Fibroblast of skin of back (primary cell): ENCODE data around the gene CDCA4. TPM values are rescaled to one million over a fixed set of nuclear protein-coding genes. Genes with fewer than 3 reads are reported as not detected.
"Not testable (repeated sequence)": the region's sequence is repeated elsewhere in the genome, so short reads cannot be mapped to it uniquely, and the experiment has no call there.

Experiments used
- DNase-seq: peaks from one replicate; pipeline ENCODE4 v3.0.0-alpha.2; 2013
- polyA plus RNA-seq, 2 experiments: library from polyadenylated mRNA; unstranded; fragments of 120-200 nt; gene quantifications; one replicate each; pipeline ENCODE4 v1.2.1, GENCODE V29; 2013; ENCODE audit not compliant: insufficient read length in 2 of 2

Gene CDCA4
- polyA plus RNA-seq (2013, experiment 1 of 2; ENCODE audit: insufficient read length): 37.3 TPM
- 9.7 TPM for polyA plus RNA-seq (2013, experiment 2 of 2; ENCODE audit: insufficient read length)

DNA sequence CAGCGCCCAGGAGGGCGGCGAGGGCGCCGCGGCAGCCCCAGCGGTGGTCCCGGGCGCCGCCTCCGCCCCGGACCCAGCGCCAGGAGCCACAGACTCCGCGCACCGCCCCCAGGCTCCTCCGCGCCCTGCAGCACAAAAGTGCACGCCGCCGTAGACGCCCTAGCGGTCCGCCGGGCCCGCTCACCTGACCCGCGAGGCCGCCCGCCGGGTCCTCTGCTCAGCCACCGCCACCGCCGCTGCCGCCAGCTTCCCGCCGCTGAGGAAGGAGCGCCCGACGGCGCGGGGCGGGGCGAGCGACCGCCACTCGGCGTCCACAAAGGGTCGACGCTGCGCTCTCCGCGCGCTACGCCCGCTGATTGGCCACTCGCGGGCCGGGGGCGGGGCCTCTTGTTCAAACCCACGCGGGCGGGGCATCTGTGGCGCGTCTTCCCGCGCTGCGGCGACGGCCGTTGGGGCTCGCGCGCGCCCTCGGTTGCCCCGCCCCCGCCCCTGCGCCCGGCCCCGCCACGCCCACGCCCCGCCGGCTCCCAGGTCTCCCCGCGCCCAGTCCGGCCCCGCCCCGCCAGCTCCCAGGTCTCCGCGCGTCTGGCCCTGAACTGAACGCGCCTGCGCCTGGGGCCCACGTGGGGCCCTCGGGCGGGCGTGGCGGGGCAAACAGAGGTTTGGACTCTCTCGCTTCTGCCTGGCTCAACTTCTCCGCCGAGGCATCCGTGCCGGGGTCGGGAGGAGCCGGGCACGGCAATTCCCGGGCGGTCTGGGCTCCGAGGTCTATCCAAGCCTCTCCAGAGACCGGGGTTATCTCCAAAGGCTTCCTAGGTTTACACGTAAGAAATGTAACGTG lies at the start of gene CDCA4:
Gene CDCA4 (minus strand): TSS at position 269 of the 841 bp plus-strand sequence. CDS start 9,154 bp downstream, outside the sequence.
- peak; percentile 94 for DNase-seq

- DNase-seq: no peak
These were observed 49.2 kb upstream of the CDCA4 start for GRCh38 chr14:105069871-105070759.

GRCh38 chr14:105069522-105069870 lies 48.6 kb upstream of the CDCA4 start:
- DNase-seq: no peak

DNA sequence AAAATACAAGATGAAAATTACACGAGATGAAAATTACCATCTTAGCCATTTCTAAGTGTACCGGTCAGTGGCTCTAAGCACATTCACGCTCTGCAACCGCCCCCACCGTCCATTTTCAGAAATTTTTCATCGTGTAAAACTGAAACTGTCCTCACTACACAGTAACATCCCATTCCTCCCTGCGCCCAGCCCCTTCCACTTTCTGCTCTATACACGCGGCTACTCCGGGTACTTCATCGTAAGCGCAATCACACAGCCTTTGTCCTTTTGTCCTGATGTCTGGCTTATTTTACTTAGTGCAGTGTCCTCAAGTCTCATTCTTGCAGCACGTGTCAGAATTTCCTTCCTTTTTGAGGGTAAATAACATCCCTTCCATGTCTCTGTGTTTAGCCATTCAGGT lies 47.9 kb upstream of the CDCA4 start:
- no peak for DNase-seq

- no peak for DNase-seq
These were observed 47.1 kb upstream of the CDCA4 start for GRCh38 chr14:105067969-105068301.

DNA sequence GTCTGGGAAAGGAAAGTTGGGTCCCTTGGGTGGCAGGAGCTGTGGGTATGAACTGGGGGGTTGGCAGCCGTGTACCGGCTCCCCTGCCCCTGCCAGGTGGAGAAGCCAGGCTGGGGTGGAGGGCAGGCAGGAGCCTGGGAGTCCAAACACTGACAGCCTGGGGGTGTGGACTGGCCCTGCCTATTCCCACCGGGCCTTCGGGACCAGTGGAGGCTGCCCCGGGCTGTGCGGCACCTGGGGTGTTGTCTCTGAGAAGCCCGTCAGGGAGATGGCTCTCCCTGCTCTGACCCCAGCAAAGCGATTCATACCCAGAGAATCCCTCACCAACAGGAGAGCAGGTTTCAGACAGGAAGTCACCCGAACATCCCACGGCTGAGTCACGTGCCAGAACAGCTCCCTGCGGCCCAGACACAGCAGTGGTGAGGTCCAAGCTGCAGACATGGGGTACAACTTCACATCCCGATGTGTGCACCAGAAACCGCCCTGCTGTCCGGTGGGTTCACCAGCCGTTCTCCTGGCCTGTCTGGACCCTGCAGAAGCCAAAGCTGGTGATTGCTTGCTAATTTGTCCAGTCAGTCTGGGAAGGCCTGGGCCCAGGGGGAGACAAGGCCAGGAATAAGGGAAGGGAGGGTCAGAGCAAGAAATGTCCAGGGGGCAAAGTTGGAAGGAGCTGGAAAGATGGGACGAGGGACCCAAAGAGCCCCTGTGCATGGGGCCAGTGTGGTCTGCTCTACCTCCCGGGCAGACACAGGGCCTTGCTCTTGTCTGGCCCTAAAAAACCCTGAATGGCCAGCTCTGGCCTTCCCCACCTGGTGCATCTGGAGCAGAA lies 46.5 kb upstream of the CDCA4 start:
- DNase-seq: peak; percentile 46

GRCh38 chr14:105066240-105067071 lies 45.6 kb upstream of the CDCA4 start:
- DNase-seq: no peak

DNA sequence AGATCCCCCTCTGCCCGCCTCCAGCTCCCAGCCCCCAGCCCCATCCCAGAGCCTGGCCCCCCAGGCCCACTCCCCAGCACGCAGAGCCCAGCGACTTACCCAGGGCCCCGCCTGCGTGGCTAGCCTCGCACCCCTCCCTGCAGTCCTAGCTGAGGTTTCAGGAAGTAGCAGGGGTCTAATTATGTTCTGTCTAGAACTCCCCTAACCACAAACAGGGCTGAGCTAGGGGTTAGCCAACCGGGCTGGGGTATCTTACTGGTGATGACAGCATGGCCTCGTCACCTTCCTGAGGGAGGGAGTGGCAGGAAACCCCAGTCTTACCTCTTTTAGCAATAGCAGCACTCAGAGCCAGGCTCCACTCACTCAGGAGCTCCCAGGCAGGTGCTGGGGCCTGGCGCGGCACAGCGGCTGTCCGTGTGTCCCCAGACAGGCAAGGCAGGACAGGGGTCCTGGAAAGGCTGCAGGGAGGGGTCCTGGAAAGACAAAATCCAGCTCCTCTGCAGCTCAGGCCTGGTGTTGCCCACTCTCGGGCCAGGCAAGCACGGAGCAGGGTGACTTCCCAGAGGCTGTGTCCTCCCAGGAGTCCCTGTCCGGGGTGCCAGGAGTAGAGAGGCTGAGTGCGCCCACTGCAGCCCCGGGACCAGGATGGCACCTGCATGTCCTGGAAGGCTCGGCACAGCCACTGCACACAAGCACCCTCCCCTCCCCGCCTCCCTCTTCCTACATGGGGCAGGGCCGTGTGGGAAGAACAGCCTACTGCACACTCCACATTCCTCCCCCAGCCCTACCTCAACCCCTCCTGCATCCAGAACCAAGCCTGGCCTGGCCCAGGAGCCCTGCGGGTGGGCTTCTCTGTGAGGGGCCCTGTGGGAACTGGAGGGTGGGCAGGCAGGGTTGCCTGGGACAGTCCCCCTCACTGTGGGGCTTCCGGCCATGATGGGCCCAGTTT lies 44.7 kb upstream of the CDCA4 start, which contains the start of gene GPR132:
Gene GPR132 (minus strand): TSS at position 151 of the 949 bp plus-strand sequence. CDS start 10,010 bp downstream, outside the sequence.
- DNase-seq: no peak

GRCh38 chr14:105064721-105065143 lies 43.8 kb upstream of the CDCA4 start:
- peak; percentile 43 for DNase-seq

- no peak for DNase-seq
These were observed 43.1 kb upstream of the CDCA4 start for GRCh38 chr14:105064001-105064400.

DNA sequence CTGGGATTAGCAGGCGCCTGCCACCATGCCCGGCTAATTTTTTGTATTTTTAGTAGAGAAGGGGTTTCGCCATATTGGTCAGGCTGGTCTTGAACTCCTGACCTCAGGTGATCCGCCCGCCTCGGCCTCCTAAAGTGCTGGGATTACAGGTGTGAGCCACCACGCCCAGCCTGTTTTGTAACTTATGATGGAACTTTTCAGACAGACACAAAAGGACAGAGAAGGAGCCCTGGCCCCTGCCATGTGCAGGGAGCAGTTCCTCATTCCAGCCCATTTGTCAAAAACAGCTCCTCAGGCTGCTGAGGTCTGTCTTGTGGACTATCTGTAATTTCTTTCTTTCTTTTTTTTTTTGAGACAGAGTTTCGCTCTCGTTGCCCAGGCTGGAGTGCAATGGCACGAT lies 42.6 kb upstream of the CDCA4 start:
- not testable (repeated sequence) for DNase-seq

DNA sequence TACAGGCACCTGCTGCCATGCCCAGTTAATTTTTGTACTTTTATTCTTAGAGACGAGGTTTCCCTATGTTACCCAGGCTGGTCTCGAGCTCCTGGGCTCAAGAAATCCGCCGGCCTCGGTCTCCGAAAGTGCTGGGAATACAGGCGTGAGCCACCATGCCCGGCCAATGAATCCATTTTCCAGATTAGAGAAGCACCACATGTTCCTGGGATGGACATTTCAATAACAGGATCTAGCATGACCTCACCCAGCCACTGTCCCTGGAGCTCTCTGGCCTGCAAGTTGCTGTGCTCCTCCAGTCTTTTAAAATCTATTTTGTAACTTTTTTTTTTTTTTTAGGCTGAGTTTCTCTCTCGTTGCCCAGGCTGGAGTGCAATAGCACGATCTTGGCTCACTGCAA lies 42.2 kb upstream of the CDCA4 start:
- no peak for DNase-seq

GRCh38 chr14:105062048-105062433 lies 41.2 kb upstream of the CDCA4 start:
- no peak for DNase-seq

GRCh38 chr14:105061428-105062047 lies 40.7 kb upstream of the CDCA4 start:
- no peak for DNase-seq

DNA sequence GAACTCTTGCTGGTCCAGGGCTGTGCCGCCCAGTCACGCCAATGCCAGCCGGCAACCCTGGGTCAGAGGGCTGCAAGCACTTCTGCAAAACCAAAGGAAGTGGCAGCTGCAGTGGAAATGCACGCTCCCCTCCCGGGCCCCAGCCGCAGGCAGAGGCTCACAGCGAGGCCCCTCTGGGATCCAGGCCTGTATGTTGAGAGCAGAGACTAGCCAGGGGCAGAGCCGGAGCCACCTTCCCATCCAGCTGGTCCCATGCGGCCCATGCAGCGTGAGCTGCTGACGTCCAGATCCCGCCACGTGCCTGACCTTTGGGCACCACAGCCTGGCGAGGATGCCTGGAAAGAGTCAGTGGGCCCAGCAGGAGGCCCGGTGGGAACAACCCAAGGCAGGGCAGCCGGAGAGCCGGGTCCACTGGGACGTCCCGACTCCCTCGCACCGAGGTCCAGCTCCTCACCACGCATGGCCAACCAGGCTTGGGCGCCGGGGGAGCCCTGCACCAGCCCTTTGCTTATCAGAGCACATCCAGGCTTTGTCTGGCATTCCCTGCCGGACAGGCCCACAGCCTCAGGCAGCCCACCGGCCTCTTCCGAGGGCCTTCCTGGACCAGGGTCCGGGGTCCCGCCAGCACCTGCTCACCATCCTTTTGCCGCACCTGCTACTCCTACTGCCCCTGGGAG lies 40.0 kb upstream of the CDCA4 start:
- no peak for DNase-seq

DNA sequence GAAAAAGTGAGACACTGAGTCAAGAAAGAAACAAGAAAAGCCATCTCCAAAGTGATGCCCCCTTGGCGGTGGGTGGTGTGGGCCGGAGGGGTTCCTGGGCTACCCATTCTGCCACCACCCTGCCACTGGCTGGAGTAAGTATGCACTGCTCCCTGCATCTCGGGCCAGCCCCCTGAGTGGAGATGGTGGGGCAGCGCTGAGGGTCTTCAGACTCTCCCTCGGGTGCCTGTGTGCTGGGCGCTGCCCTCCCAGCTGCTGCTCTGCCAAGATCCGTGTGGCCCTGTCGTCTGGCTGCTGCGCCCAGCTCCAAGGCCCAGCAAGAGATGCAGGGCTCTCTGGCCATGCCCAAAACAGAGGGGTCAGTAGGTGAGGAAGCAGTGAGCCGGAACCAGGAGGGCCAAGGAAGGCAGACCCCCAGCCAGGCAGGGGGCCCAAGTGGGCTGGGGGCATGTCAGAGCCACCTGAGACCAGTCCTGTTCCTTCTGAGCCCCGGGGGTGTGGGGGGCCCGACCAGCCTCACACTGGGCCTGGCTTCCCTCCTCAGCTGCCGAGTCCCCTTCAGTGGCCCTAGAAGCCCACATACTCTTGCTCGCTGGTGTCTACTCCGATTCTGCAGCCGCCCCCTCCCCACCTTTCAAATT lies 39.2 kb upstream of the CDCA4 start:
- no peak for DNase-seq

GRCh38 chr14:105059035-105059924 lies 38.4 kb upstream of the CDCA4 start:
- no peak for DNase-seq
